Liver (tissue), 9 donors: ENCODE measurements around the gene ARHGEF12. TPM values are rescaled to one million over a fixed set of nuclear protein-coding genes. Genes with fewer than 3 reads are reported as not detected.

ENCODE experiments used
- DNase-seq: peaks from one replicate; pipeline ENCODE4 v3.0.0-alpha.2; 2017; ENCODE audit warnings: low spot score
- H3K27ac ChIP-seq, 2 donors: one replicate each; pipeline ENCODE4 v1.7.0; 2013; ENCODE audit warnings: inconsistent platforms in 2 of 2, low read length in 2 of 2, control low read depth in 1 of 2, low read depth in 1 of 2, mild to moderate bottlenecking in 1 of 2
- H3K27me3 ChIP-seq, 4 donors: one replicate each; pipeline versions ENCODE4 v1.6.1 to v1.7.0; 2013; ENCODE audit warnings: low read length in 3 of 4, inconsistent platforms in 1 of 4, mild to moderate bottlenecking in 1 of 4, moderate library complexity in 1 of 4; ENCODE audit not compliant: control insufficient read depth in 4 of 4, insufficient read depth in 4 of 4
- H3K36me3 ChIP-seq, 4 donors: one replicate each; pipeline versions ENCODE4 v1.6.1 to v1.7.0; 2013; ENCODE audit warnings: low read length in 3 of 4, mild to moderate bottlenecking in 3 of 4, low read depth in 1 of 4, moderate library complexity in 1 of 4; ENCODE audit not compliant: control insufficient read depth in 4 of 4, insufficient read depth in 3 of 4
- H3K4me1 ChIP-seq, 4 donors: one replicate each; pipeline versions ENCODE4 v1.6.1 to v1.7.0; 2013; ENCODE audit warnings: low read length in 3 of 4, mild to moderate bottlenecking in 3 of 4, moderate library complexity in 1 of 4; ENCODE audit not compliant: control insufficient read depth in 4 of 4, insufficient read depth in 4 of 4
- H3K4me3 ChIP-seq, 3 donors: one replicate each; pipeline versions ENCODE4 v1.6.1 to v1.7.0; 2013; ENCODE audit warnings: low read length in 3 of 3, control low read depth in 1 of 3, low read depth in 1 of 3, mild to moderate bottlenecking in 1 of 3
- H3K9ac ChIP-seq, 2 donors: one replicate each; pipeline ENCODE4 v1.7.0; 2013; ENCODE audit warnings: low read length in 2 of 2, mild to moderate bottlenecking in 2 of 2, moderate library complexity in 2 of 2, control low read depth in 1 of 2, low read depth in 1 of 2
- H3K9me3 ChIP-seq, 4 donors: one replicate each; pipeline versions ENCODE4 v1.6.1 to v1.7.0; 2013; ENCODE audit warnings: low read length in 3 of 4; ENCODE audit not compliant: control insufficient read depth in 4 of 4
- CTCF ChIP-seq: fragments of 150-350 bp; IDR thresholded peaks from 2 replicates; pipeline ENCODE4 v1.5.1; 2017; ENCODE audit warnings: improper control_type of control experiment, low read depth, low read length; ENCODE audit not compliant: missing input control
- EGR1 ChIP-seq, 2 donors: IDR thresholded peaks; 2 replicates each; pipeline ENCODE4 v1.6.1; 2016 to 2018; ENCODE audit warnings: antibody characterized with exemption in 2 of 2, low read depth in 2 of 2
- FOXA1 ChIP-seq: IDR thresholded peaks from 2 replicates; pipeline ENCODE4 v1.6.1; 2016; ENCODE audit warnings: antibody characterized with exemption
- FOXA2 ChIP-seq: IDR thresholded peaks from 2 replicates; pipeline ENCODE4 v1.6.1; 2016; ENCODE audit warnings: antibody characterized with exemption
- GABPA ChIP-seq, 2 donors: IDR thresholded peaks in 1 of 2; conservative IDR thresholded peaks in 1 of 2; 2 replicates each; pipeline ENCODE4 v1.6.1; 2016; ENCODE audit warnings: antibody characterized with exemption in 2 of 2, mild to moderate bottlenecking in 1 of 2, moderate library complexity in 1 of 2
- HNF4A ChIP-seq, 2 donors: conservative IDR thresholded peaks; 2 replicates each; pipeline ENCODE4 v1.6.1; 2016; ENCODE audit warnings: antibody characterized with exemption in 2 of 2, mild to moderate bottlenecking in 2 of 2
- HNF4G ChIP-seq: IDR thresholded peaks from 2 replicates; pipeline ENCODE4 v1.6.1; 2016; ENCODE audit warnings: antibody characterized with exemption
- JUND ChIP-seq, 2 donors: IDR thresholded peaks; 2 replicates each; pipeline ENCODE4 v1.6.1; 2016; ENCODE audit warnings: antibody characterized with exemption in 2 of 2
- MAX ChIP-seq: IDR thresholded peaks from 2 replicates; pipeline ENCODE4 v1.6.1; 2016; ENCODE audit warnings: antibody characterized with exemption
- RAD21 ChIP-seq, 2 donors: IDR thresholded peaks; 2 replicates each; pipeline ENCODE4 v1.6.1; 2016; ENCODE audit warnings: antibody characterized with exemption in 2 of 2, mild to moderate bottlenecking in 2 of 2
- RXRA ChIP-seq, 2 donors: IDR thresholded peaks; 2 replicates each; pipeline ENCODE4 v1.6.1; 2017 to 2018; ENCODE audit warnings: antibody characterized with exemption in 2 of 2, mild to moderate bottlenecking in 1 of 2
- TAF1 ChIP-seq: conservative IDR thresholded peaks from 2 replicates; pipeline ENCODE4 v1.6.1; 2016; ENCODE audit warnings: antibody characterized with exemption, mild to moderate bottlenecking
- YY1 ChIP-seq: IDR thresholded peaks from 2 replicates; pipeline ENCODE4 v1.6.1; 2016; ENCODE audit warnings: antibody characterized with exemption, mild to moderate bottlenecking
- ZBTB33 ChIP-seq: IDR thresholded peaks from 2 replicates; pipeline ENCODE4 v1.6.1; 2016; ENCODE audit warnings: antibody characterized with exemption
- WGBS: extraction: QIAGEN DNeasy Blood & Tissue Kit; methylation state at CpG from one replicate; pipeline ENCODE4 v1.1.7; 2013; 5-methylcytosine and 5-hydroxymethylcytosine counted together
- polyA plus RNA-seq, 2 donors: library from polyadenylated mRNA; stranded (reverse) in 1 of 2; unstranded in 1 of 2; fragments of 200-250 nt in 1 of 2; fragments of >200 nt in 1 of 2; fragmentation: Nextera tagmentation in 1 of 2; extraction: Ambion mirVana in 1 of 2; gene quantifications; one replicate each; pipeline versions ENCODE4 v1.2.1 to v1.2.3, GENCODE V29; 2013 to 2015
- total RNA-seq, 2 donors: library from RNA; depleted of rRNA; stranded (reverse); fragments of >200 nt; gene quantifications; one replicate each; pipeline ENCODE4 v1.2.3, GENCODE V29; 2014
- TF ChIP-seq, protein P1 (sequence below): IDR thresholded peaks from 2 replicates; pipeline ENCODE4 v1.6.1; 2016; ENCODE audit warnings: antibody characterized with exemption, mild to moderate bottlenecking
- TF ChIP-seq, protein P2 (sequence below): IDR thresholded peaks from 2 replicates; pipeline ENCODE4 v1.6.1; 2016; ENCODE audit warnings: antibody characterized with exemption
- donor health status: healthy.
- donor health status: healthy.
- donor health status: healthy.
- donor health status: healthy.
- donor health status: healthy.

Gene ARHGEF12
- total and polyA plus RNA-seq, 4 donors: 28.0 to 169 (median 53.9) TPM

DNA sequence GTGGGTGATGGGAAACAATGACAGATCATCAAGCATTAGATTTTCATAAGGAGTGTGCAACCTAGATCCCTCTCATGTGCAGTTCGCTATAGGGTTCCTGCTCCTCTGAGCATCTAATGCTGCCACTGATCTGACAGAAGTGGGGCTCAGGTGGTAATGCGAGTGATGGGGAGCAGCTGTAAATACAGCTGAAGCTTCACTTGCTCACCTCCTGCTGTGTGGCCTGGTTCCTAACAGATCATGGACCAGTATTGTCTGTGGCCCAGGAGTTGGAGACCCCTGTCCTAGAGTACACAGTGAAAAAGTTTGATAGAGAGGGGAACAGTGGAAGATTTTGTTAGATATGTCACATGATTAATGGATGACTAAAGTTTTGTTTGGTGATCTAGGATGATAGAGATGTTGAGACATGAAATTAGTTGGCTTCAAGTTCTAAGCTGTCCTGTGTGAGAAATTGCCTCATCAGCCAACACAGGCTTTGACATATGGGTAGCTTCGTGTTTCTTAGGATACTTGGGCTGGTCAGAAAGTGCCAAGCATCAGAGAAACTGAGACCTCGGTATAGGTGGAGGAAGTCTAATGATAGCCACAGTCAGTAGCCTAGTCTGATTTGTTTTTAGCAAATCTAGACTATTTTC, 47.4 kb downstream of the ARHGEF12 start:
- Histone ChIP-seq H3K27ac (no peak overlapping the region), H3K36me3 (no peaks in the 10 kb centered on the region), H3K9me3 (no peaks in the 10 kb centered on the region), H3K4me3 (no peak overlapping the region), H3K9ac (no peak overlapping the region), H3K4me1 (peaks cover 0 to 24% (median 5%) of the 10 kb centered on the region in 4 donors), H3K27me3 (no peaks in the 10 kb centered on the region)
- TF ChIP-seq HNF4A (conservative IDR thresholded peaks at IDR 0.05): no peak
- no peak for TF ChIP-seq ZBTB33
- TF ChIP-seq YY1: no peak
- TF ChIP-seq EGR1 (IDR thresholded peaks at IDR 0.05; ENCODE audit: low read depth in 2 of 2): no peak
- no peak for TF ChIP-seq HNF4G
- TF ChIP-seq, protein P1, sequence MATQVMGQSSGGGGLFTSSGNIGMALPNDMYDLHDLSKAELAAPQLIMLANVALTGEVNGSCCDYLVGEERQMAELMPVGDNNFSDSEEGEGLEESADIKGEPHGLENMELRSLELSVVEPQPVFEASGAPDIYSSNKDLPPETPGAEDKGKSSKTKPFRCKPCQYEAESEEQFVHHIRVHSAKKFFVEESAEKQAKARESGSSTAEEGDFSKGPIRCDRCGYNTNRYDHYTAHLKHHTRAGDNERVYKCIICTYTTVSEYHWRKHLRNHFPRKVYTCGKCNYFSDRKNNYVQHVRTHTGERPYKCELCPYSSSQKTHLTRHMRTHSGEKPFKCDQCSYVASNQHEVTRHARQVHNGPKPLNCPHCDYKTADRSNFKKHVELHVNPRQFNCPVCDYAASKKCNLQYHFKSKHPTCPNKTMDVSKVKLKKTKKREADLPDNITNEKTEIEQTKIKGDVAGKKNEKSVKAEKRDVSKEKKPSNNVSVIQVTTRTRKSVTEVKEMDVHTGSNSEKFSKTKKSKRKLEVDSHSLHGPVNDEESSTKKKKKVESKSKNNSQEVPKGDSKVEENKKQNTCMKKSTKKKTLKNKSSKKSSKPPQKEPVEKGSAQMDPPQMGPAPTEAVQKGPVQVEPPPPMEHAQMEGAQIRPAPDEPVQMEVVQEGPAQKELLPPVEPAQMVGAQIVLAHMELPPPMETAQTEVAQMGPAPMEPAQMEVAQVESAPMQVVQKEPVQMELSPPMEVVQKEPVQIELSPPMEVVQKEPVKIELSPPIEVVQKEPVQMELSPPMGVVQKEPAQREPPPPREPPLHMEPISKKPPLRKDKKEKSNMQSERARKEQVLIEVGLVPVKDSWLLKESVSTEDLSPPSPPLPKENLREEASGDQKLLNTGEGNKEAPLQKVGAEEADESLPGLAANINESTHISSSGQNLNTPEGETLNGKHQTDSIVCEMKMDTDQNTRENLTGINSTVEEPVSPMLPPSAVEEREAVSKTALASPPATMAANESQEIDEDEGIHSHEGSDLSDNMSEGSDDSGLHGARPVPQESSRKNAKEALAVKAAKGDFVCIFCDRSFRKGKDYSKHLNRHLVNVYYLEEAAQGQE: no peak
- TF ChIP-seq RXRA (IDR thresholded peaks at IDR 0.05): no peak
- no peak for TF ChIP-seq TAF1
- TF ChIP-seq FOXA2: no peak
- TF ChIP-seq CTCF: no peak
- no peak for TF ChIP-seq MAX
- TF ChIP-seq FOXA1: no peak
- no peak for TF ChIP-seq GABPA (IDR thresholded peaks at IDR 0.05 in 1 of 2, conservative IDR thresholded peaks at IDR 0.05 in 1 of 2)
- WGBS: 94% methylated on average over 4 of the region's 4 CpGs
- DNase-seq: no peak

DNA sequence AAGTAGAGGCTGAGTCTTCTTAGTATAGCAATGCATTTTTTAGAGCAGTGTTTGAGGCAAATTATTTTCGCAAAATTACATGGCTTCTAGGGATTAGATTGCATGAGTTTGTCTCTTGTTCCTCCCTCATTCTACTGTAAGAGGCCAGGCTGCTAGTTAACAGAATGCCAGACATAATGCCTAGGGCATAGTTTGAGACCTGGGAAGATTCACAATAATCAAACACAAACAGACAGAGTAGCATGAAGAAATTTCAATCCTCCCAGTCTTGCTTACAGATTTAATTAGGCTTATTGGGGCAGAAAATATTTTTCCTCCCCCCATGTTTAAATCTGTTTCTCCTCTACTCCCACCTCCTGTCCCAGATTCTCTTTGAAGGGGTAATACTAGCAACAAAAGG, 48.3 kb downstream of the ARHGEF12 start:
- no peak overlapping the region for H3K9ac ChIP-seq
- TF ChIP-seq RAD21 (IDR thresholded peaks at IDR 0.05): no peak
- TF ChIP-seq, protein P2, sequence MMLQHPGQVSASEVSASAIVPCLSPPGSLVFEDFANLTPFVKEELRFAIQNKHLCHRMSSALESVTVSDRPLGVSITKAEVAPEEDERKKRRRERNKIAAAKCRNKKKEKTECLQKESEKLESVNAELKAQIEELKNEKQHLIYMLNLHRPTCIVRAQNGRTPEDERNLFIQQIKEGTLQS: no peak
- no peak for TF ChIP-seq FOXA2
- no peak for TF ChIP-seq EGR1 (IDR thresholded peaks at IDR 0.05; ENCODE audit: low read depth in 2 of 2)
- no peak for TF ChIP-seq HNF4A (conservative IDR thresholded peaks at IDR 0.05)
- TF ChIP-seq, protein P1: no peak
- no peak for TF ChIP-seq JUND (IDR thresholded peaks at IDR 0.05)
- TF ChIP-seq TAF1: no peak
- TF ChIP-seq FOXA1: no peak
- TF ChIP-seq HNF4G: no peak
- no peak for TF ChIP-seq CTCF
- TF ChIP-seq GABPA (IDR thresholded peaks at IDR 0.05 in 1 of 2, conservative IDR thresholded peaks at IDR 0.05 in 1 of 2): no peak

More for the DNA sequence above, 48.3 kb downstream of the ARHGEF12 start:
- Histone ChIP-seq H3K9me3 (no peaks in the 10 kb centered on the region), H3K36me3 (no peaks in the 10 kb centered on the region), H3K4me3 (no peak overlapping the region), H3K27ac (no peak overlapping the region), H3K4me1 (peaks cover 0 to 24% (median 5%) of the 10 kb centered on the region in 4 donors), H3K27me3 (no peaks in the 10 kb centered on the region)
- DNase-seq: no peak
- WGBS: 91% methylated on average over 1 of the region's 1 CpG
